GM12873 (cell line): Measurements from ENCODE around the gene MRPL23.

Source experiments
- TF ChIP-seq, protein P1 (sequence below): IDR thresholded peaks from 2 replicates; pipeline ENCODE4 v1.5.1; 2012; ENCODE audit warnings: low read depth, mild to moderate bottlenecking, moderate library complexity, low read length, control low read depth; ENCODE audit not compliant: insufficient read depth; ENCODE audit errors: missing control alignments

Gene MRPL23

DNA sequence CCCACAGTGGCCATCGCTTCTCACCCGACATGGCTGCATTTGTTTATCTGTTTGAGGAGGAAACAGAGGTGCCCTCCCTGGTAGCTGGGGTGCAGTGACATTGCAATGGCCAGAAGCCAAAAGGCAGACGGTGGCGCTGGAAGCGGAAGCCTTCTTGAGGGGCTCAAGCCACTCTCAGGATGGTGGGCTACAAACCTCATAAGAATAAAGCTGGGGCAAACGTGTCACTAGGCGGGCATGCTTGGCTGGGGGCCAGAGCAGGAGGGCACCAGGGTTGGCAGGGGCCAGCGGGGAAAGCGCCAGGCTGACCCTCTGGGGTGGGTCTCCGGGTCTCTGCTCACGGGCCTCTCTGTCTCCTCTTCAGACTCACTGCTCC is 15.0 kb upstream of the MRPL23 start:
- TF ChIP-seq, protein P1, sequence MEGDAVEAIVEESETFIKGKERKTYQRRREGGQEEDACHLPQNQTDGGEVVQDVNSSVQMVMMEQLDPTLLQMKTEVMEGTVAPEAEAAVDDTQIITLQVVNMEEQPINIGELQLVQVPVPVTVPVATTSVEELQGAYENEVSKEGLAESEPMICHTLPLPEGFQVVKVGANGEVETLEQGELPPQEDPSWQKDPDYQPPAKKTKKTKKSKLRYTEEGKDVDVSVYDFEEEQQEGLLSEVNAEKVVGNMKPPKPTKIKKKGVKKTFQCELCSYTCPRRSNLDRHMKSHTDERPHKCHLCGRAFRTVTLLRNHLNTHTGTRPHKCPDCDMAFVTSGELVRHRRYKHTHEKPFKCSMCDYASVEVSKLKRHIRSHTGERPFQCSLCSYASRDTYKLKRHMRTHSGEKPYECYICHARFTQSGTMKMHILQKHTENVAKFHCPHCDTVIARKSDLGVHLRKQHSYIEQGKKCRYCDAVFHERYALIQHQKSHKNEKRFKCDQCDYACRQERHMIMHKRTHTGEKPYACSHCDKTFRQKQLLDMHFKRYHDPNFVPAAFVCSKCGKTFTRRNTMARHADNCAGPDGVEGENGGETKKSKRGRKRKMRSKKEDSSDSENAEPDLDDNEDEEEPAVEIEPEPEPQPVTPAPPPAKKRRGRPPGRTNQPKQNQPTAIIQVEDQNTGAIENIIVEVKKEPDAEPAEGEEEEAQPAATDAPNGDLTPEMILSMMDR = no peak

DNA sequence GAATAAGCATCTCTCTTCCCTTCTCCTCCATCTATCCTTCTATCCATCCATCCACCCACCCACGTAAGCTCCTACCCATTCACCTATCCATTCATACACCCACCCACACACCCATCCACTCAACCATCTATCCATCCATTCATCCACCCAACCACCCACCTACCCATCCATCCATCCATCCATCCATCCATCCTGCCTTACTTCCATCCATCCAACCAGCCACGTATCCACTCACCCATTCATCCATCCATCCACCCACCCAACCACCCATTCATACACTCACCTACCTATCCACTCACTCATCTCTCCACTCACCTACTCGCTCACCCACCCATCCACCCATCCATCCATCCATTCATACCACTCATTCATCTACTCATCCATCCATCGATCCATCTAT is 14.5 kb upstream of the MRPL23 start:
- TF ChIP-seq, protein P1 = no peak

DNA sequence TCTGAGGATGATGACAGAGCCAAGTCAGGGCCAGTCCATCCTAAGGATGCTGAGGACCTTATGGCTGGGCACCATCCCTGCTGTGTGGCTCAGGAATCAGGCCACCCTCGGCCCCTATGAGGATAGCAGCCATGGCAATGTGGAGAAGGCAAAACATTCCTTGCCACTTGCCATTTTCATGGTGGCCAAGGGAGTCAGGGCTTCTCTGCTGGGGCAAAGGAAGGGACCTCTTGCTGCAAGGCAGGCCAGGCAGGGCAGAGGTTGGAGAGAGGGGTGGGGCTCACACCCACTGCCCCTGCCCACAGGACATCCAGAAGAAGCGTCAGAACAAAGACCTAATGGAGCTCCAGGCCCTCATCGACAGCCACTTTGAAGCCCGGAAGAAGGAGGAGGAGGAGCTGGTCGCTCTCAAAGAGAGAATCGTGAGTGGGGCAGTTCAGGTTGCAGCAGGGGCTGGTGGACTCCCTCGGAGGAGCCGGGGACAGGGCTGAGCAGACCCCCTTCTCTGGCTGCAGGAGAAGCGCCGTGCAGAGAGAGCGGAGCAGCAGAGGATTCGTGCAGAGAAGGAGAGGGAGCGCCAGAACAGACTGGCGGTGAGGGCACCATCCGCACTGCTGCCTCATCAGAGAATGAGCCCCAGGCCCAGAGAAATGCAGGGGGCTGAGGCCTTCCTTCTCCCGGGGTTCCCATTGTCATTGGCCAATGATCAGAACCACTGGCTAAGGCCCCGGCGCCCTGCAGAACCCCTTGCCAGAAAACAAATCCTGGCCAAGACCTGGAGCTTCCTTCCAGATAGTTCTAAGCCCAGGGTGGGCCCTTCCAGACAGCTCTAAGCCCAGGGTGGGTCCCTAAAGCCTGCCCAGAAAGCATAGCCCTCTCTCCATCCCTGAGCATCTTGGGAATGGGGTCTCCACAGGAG is 13.5 kb upstream of the MRPL23 start:
- TF ChIP-seq, protein P1 = no peak

GRCh38 chr11:1934335-1935155 is 12.6 kb upstream of the MRPL23 start:
- TF ChIP-seq, protein P1 = no peak

DNA sequence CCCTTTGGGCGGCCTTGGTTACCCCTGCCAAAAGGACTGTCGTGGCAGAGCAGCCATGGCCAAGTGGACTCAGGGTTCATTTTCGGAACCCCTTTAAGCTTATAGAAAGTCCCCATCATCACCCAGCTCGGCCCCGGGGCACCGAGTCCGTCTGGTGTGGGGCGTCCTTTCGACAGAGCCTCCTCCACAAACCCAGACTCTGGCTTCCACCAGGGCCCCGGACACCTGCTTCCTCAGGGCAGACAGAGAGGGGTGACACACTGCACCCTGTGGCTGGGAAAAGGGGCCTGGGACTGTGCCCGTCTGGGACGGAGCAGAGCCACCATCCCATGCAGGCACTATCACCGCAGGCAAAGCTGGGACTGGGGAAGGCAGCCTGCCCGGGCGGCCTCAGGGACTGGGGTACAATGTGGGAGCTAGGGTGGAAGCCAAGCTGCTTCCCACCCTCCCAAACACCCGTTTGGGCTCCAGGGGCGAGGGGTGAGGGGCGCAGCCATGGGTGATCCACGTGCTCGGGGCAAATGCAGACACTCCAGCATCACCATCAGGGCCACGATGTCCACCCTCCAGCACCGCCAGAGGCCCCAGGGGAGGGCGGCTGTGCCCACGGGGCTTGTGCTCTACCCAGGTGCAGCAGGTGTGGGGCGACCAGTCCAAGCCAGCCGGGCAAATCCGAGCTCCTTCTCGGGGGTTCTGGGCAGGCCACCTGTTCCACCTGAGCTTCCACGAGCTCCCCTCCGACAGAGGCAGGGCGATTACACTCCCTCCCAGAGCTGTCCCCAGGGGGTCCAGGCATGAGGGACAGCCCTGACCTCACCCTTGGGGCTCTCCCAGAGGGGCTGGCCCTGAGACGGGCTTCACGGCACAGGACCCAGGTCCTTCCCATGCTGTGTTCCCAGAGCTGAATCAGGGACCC is 11.7 kb upstream of the MRPL23 start:
- TF ChIP-seq, protein P1 = no peak

DNA sequence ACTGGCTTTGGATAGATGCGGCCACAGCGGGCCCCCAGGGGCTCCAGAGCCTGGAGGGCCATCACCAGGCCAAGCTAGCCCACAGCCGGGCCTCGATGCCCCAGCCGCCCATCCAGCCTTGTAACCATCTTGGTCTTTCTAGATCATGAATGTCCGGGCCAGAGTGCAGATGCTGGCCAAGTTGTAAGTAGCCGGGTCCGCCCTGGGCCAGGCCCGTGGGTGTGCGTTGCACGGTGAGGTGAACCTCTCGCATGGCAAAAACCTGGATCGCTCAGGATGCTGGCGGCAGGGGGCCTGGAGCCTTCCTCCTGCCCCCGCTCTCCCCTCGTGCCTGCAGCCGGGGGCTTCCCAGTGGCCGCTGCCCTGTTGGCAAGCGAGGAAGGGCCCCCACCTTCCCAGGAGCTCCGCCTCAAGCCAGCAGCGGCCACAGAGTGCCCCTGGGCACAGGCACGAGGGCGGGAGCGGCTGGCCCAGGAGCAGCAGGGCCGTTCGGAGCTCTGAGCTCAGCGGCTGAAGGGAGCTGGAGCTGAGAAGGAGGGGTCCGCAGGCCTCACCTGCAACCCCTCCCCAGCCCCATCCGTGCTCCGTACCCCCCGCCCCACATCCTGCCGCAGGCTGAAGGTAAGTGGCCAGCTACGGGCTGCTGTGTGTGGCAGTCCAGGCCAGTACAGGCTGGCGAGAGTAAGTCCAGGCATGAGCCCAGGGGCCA is 10.9 kb upstream of the MRPL23 start:
- TF ChIP-seq, protein P1 = no peak
